HG03159 (cell line): ENCODE results near the gene PHLPP1.

ENCODE experiments used
- ATAC-seq: cut with Tn5 transposase; IDR thresholded peaks from one replicate; pipeline ENCODE4 v1.9.1; 2021; ENCODE audit warnings: mild to moderate bottlenecking, moderate library complexity; ENCODE audit not compliant: unreplicated experiment

PHLPP1 gene

DNA sequence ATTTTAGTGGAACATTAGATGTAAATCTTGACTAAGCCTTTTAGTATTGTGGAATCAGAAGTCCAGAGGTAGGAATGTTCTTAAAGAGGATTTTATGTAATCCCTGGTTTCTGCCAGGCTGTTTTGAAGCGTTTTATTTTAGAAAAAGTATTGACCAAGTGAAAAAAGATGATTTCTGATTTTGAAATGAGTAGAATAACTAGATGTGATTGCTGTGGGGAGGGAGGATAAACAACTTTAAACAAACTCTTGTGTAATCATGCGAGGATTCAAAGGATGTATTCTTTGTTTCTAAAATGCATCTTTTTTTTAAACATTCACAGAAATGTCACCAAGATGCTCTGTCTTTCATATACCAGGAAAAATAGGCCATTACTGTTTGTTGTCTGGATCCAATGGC is 53.9 kb downstream of the PHLPP1 start:
- no peak for ATAC-seq

DNA sequence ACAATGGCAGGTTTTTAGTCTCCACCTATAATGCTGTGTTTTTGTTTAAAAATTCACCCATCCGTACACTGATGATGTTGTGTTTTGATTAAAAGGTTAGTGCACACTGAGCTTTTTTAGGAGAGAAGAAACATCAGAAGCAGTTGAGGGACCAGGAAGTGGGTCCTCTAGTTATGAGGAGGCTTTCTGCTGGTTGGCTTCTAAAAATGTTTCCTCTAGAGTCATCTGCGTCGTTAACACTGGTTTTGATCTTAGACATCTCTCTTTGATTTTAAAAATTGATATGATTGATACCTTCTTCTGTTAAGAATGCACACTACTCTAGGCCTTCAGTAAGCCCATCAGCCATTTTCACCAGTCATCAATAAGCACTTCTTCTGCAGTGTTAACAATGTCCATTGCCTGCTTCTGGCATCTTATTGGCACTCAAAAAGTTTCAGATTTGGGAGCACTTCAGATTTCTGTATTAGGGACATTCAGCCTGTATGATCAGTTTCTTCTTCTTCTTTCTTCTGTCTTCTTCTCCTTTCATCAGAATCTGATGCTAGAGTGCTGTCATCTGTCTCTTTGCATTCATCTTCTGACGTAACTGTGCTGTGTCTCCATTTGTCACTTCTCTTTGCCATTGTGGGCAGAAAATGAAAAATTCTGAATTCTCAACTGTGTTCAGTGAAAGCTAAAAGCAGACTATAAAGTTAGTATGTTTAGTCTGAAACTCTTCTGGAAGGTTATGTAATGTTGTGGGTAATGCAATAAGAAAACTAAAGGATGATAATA is 56.3 kb downstream of the PHLPP1 start:
- peak; percentile 67 for ATAC-seq

DNA sequence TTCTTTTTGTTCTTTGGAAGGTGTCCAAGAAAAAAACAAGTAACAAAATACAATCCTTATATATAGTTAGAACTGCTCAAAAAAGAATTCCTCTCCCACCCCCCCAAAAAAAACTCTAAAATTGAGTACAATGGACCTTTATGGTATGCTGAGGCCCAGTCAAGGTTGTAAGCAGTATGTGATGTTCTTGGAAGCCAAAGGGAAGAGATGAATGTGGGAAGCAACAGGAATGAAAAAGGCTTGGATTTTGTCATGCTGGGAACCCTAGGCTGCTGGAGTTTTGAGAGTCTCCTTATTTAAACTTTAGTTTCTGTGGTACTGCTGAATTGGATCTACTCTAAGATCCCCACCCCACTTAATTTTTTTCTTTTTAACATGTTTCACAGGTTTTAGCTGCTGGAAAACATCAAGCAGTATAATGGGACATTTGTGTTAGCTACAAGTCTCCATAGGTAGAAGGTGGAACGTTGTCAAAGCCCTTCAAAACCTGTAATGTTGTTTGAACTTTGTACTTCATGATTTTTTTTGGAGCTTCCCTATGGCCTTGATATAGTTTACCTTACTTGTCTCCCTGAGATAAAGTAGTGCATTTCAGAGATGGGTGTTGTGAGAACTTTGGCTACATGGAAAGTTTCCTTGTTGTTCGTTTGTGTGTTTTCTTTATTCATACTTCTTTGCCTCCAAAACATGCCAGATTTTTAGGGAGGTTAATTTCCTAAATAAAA is 57.7 kb downstream of the PHLPP1 start:
- ATAC-seq = no peak

DNA sequence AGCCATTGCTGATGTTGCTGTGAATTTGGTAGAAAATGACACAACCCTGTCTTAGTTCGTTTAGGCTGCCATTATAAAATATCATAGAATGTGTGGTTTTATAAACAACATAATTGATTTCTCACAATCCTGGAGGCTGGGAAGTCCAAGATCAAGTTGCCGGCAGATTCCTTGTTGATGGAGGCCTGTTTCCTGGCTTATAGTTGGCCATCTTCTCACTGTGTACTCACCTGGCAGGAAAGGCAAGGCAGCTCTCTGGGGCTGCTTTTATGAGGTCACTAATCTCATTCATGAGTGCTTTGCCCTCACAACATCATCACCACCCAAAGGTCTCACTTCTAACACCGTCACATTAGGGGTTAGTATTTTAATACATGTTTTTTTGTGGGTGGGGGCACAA is 58.4 kb downstream of the PHLPP1 start:
- ATAC-seq = no peak

DNA sequence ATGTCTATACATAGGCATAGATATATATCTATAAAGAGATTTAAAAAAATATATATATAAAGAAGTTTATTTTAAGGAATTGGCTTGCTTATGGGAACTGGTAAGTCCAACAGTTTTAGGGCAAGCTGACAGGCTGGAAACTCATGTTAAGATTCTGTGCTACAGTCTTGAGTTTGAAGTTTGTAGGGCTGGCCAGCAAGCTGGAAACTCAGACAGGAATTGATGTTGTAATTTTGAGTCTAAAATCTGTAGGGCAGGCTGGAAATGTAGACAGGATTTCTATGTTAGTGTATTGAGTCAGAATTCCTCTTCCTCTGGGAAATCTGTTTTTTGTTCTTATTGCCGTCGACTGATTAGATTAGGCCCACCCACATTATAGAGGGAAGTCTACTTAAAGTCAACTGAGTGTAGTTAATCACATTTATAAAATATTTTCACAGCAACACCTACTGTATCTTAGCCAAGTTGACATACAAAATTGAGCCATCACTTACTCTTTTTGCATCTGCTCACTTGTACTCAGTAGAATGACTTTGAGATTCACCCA is 60.8 kb downstream of the PHLPP1 start:
- ATAC-seq = no peak

DNA sequence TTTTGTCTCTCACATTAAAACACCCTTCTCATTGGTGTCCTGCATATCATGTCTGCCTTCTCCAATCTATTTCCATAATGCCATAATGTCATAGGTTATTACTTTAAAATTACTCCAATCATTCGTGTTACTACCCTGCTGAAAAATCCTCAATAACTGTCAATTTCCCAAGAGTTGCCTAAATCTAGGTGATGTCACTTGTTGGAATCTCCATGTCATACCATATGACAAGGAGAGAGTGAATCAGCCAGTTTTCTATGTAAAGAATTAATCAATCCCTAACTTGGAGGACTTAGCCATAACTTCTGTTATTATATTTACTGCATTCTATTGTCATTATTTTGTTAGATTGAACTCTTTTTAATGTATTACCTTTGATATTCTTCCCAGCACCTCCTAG is 62.5 kb downstream of the PHLPP1 start:
- ATAC-seq = no peak

DNA sequence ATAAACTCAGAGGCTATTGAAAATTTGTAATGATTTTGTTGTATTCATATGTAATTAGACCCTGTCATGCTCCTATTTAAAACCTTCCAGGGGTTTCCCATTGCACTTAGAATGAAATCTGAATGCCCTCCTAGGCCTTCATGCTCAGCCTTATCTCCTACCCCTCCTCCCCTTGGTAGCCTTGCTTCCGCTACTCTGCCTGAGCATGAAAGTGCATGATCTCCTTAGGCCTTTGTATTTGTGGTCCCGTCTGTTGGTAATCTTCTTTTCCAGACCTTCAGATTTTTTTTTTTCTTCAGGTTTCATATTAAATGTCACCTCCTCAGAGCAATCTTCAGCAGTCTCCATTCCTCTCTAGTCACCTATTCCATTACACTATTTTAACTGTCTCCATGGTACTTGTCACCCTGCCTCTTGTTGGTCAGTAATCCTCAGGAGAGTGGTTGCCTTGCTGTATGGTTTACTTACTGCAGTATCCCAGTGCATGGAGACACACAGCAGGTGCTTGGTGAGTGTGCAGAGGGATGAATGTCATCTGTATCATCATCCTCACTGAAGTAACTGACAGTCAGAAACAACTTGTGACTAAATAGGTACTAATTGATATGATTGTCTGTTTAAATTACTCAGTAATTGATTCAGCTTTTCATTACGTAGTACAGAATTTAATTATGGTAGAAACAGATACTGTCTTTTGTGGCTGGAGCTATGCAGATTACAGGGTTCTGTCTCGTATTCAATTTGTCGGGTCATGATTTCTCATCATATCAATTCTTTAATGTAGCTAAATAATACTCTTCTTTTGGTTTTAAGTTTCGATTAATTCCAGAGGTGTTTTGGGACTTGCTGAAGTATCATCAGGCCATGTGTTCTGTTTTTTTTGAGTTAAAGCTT is 63.9 kb downstream of the PHLPP1 start:
- ATAC-seq = no peak

DNA sequence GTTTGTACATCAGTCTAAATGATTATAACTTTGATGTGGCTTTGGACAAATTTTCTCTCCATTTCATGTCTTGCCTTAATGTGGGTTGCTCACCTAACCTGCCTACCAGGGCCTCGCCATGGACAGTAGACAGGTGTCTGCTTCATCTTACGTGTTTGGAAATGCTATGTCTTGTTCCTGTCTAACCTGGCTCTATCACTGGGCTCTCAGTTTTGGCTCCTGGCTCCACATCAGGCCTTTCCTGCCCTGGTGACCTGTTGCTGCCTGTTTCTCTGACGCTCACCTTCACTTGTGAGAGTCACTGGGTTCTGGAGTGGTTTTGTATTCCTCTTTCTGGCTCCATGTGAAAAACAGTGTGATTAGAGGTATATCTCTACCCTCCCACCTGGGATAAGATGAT is 65.9 kb downstream of the PHLPP1 start:
- no peak for ATAC-seq

DNA sequence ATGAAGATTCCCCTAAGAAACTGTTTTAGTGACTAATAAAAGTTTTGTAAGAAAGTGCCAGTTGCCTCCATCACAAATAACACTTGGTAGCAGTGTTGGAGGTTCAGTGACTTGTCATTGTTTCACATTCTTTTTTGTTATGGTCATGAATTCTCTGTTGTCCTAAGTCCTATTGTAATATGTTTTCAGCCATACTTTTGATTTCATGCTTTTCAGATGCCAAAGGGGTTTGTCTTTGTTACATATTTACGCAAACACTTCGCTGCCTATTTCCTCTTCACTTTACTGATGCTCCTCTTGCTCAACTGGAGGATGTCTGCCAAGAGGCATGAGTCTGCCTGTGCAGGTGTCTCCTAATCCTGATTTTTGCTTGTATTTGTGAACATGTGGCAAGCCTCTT is 66.6 kb downstream of the PHLPP1 start:
- no peak for ATAC-seq

DNA sequence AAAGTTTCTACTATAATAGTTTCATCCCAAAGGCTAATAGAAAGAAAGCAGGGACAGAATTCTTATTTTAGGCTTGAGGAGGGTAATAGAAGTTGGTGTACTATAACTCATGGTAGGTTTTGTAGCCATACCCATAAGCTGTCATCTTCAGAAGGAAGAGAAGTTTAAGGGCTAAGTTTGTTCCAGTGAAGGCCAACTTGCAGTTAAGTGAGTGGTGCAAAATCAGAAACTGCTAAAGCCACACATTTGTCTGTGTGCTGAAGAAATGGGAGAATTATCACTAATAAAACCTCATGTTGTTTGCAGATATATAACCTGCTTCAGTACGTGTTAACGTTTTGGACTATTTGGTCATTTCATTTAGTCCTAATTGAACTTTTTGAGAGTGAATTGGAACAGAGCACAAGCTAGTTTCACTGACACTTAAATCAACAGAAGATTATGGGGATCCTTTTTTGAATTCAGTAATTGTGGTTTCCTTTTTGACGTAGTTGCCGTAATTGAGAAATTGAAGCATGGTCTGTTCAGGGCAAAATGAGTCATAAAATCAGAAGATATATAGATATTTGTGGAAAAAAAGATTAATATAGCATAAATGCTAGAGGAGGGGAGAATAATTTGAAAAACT is 69.1 kb downstream of the PHLPP1 start:
- peak; percentile 80 for ATAC-seq

DNA sequence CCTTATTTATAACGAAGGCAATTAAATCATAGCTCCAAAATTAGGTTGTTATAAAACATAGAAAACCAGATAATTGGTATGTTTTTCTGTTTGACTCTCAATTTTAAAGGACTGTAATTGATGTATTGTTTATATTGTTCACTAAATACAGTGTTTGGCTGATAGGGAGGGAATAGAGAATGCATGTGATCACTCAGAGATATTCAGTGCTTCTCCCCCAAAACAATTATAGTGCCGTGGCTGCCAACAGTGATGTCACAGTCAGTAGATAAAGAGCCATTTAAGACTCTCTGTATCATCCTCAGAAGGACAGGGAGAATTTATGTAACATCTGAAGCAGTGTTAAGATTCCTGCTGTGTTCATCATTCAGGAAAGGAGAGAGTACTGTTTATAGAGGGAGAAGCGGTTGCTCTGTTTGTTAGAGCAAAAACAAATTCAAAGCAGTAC is 69.6 kb downstream of the PHLPP1 start:
- no peak for ATAC-seq

DNA sequence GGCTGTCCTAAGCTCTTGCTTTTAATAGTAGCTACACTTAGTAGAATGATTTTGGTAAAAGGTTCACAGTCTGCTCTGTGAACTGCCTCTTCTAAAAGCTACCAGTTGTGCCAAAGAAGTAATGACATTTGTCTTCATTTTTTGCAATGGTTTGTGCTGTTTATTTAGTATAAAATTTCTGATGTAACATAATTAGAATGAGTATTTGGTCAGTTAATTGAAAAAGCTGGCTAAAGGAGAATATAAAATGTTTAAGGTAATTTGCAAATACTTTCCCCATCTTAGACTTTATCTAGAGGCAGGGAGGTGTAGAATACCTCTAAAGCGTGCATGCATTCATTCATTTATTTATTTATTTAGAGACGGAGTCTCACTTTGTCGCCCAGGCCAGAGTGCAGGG is 71.3 kb downstream of the PHLPP1 start:
- no peak for ATAC-seq

DNA sequence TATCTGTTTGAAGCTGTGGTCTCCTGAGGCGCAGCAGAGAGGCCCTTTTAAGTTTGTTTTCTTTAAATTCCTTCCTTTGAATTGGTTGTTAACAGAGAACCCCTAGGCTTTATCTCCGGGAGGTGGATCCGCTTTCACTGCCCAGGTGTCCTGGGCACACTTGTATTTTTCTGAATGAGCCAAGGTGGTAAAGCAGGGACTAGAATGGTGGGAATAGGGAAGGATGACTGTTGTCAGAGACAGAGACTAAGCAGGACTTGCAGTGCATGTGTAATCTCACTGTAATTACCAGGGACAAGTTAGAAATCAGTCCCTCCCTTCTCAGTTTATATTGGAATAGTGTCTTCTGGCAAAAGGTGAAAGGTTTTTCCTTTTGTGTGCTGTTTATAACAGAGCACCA is 72.8 kb downstream of the PHLPP1 start:
- ATAC-seq = no peak

DNA sequence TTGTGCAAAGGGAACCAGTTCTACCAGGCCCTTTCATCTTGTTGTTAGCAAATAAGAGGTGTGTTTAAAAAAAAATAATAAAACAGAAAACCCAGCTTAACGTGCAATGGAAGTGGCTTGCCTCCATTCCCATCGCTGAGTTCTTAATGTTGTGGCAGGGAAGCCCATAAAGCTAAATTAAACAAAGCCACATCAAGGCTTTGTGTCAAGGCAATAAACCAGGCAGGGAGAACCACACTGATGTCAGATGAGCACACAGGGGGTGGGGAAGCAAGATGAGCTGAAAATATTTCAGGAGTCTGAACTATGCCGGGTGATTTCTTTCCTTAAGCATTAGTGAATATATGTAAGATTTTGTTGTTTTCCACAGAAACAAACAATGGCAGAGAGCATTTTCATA is 73.5 kb downstream of the PHLPP1 start:
- no peak for ATAC-seq

DNA sequence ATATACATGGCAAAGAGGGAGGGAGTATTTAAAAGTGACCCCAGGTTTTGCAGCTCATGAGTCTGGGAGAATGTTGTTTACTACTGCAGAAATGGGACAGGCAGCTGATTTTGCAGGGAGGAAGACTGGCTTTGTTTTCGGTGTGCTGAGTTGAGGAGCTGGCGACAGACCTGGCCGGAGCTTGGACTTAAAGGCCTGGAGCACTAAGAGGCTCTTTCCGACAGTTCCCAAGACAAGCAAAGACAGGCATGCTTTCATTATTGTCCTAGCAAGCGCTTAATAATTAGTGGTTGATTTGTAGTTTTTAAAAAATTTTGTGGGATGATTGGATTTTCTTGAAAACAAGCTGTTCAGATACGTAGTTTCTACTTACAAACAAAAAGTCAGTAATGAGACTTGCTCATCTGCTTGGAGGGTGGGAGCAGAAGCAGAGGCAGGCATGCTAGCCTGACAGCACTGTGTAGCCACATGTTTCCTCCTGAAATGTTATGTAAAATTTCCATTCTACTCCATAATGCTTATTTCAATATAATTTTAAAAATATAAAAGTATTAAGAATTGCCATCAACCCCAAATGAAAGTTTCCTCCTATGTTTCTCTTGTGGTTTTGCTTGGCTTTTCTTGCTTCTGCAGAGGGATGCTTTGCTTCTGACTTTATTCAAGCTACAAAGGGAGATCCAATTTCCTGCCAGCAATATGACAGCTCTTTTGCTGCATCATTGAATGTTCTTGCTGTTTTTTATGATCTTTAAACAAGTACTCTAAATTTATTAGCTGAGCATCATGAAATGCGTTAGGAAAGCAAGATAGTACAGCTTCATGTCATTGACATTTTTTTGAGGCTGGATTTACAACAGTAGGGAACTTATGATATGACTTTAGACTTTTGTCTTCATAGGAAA is 75.8 kb downstream of the PHLPP1 start:
- ATAC-seq = no peak

DNA sequence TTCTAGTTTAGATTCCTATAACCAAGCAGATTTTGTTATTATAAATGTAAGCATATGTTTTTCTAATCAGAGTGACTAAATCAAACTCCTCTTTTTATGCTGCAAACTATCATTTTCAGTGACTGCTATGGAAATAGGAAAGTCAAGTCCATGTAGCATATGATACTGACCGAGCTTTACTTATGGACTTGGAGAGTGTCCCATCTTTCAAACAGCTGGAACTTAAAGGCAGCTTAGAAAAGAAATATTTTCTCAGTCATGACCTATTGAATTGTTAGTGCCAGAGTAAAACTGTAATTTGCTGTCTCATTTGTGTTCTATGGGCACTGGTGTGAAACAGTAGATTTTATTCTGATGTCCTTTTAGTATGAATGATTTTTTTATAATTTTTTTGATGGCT is 76.7 kb downstream of the PHLPP1 start:
- no peak for ATAC-seq

DNA sequence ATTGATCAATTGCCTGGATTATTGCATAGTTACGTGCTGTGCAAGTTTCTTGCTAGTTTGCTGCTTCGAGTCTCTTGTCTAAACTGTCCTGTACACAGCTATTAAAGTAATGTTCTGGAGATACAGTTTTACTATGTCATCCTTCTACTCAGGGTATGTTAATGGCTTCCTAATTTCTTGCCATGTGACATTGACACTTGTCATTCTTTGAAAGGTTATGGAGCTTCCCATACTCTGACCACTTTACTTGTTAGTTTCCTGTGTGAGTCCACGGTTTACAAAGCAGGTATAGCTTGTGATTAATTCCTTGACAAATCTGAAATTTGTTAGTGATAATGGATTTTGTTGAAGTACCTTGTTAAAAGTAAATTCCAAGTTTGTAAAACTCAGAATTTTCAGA is 80.5 kb downstream of the PHLPP1 start:
- no peak for ATAC-seq

DNA sequence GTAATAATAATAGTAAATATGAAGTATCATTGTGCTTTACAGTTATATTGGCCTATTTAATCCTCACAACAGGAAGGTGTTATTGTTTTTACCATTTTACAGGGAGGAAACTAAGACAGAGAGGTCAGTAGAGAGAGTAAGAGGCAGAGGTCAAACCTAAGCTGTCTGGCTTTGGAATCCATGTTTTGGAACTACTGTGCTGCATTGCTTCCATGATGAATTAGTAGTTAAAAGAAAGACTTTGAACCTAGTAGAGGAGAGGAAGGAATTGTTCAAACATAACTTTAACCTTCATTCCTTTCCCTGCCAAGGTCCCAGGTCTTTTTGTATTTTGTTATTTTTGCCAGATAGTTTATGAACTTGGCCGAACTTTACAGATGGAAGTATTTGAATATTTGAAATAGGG is 80.9 kb downstream of the PHLPP1 start:
- ATAC-seq = no peak

DNA sequence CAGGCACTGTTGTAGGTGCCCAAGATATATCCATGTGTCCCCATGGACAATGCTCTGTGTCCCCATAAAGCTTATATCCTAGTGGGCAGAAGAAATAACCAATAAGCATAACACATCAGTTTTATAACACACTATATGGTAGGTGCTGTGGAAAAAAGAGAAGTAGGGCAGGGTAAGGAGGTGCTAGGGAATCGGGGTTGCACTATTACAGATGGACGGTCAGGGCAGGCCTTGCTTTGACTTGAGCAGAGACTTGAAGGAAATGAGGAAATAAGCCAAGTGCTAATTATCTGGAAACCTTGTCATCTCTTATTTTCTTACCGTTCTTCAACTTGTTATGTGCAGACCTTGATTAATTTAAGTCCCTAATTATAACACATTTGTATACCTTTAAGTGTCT is 82.0 kb downstream of the PHLPP1 start:
- ATAC-seq = no peak

DNA sequence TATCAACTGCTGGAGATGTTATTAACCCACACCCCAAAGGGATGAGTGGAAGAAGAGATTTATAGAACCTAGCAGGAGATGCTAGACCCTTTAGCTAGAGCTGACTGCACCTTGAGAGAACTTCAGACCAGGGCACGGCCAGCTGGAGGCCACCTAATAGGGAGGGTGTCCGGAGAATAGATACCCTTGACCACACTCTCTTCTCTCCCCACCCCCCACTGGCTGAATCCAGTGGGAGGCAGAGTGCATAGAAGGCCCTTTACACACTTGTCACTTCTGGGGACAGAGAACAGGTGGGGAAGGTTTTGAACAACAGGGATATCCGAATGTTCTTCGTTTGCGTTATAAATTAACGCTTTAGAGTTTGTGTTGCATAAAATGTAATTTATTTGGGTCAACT is 84.6 kb downstream of the PHLPP1 start:
- ATAC-seq = no peak
